Keratinocyte (primary cell): ENCODE data around the gene CLPX.

Source experiments
- CTCF ChIP-seq, 3 experiments: IDR thresholded peaks in 1 of 3; conservative IDR thresholded peaks in 1 of 3; optimal IDR thresholded peaks in 1 of 3; 2 replicates in 2 of 3; 3 replicates in 1 of 3; pipeline versions ENCODE3 to v1.5.1; 2011; ENCODE audit warnings: low read length in 3 of 3, mild to moderate bottlenecking in 3 of 3, moderate library complexity in 2 of 3, control low read depth in 1 of 3, inconsistent platforms in 1 of 3; ENCODE audit not compliant: insufficient read depth in 2 of 3; ENCODE audit errors: extremely low read depth in 1 of 3
- EZH2 ChIP-seq: IDR thresholded peaks from one replicate; pipeline ENCODE4 v1.6.1; 2012; ENCODE audit warnings: inconsistent platforms, mild to moderate bottlenecking, low read length, moderate library complexity

- TF ChIP-seq CTCF (optimal IDR thresholded peaks at IDR 0.05 in 1 of 3, IDR thresholded peaks at IDR 0.05 in 1 of 3, conservative IDR thresholded peaks at IDR 0.05 in 1 of 3; ENCODE audit: extremely low read depth in 1 of 3, insufficient read depth in 2 of 3, low read length in 3 of 3) (no peak), EZH2 (no peak)
Observed at GRCh38 chr15:65183865-65184159, 1.3 kb downstream of the CLPX start.
